KMS-11 (cell line): ENCODE measurements around the gene RANBP17.

Source experiments
- H2AFZ ChIP-seq: fragments of 200-600 bp; sonication (generic); 2 replicates; pipeline ENCODE4 v1.6.1; 2016; ENCODE audit warnings: antibody characterized with exemption, mixed run types, low read depth
- H3K27ac ChIP-seq: fragments of 200-600 bp; sonication (generic); 2 replicates; pipeline ENCODE4 v1.6.1; 2016; ENCODE audit warnings: mild to moderate bottlenecking, mixed run types
- H3K27me3 ChIP-seq: fragments of 200-600 bp; sonication (generic); 2 replicates; pipeline ENCODE4 v1.6.1; 2017; ENCODE audit warnings: mild to moderate bottlenecking, low read depth, mixed run types, moderate library complexity; ENCODE audit not compliant: insufficient read depth
- H3K36me3 ChIP-seq: fragments of 200-600 bp; sonication (generic); 2 replicates; pipeline ENCODE4 v1.6.1; 2017; ENCODE audit warnings: mild to moderate bottlenecking, mixed run types; ENCODE audit not compliant: insufficient read depth
- H3K4me1 ChIP-seq: fragments of 200-600 bp; sonication (generic); 2 replicates; pipeline ENCODE4 v1.6.1; 2016; ENCODE audit warnings: mild to moderate bottlenecking, low read depth, mixed run types; ENCODE audit not compliant: poor library complexity, severe bottlenecking
- H3K4me2 ChIP-seq: fragments of 200-600 bp; sonication (generic); 2 replicates; pipeline ENCODE4 v1.7.0; 2016; ENCODE audit warnings: mild to moderate bottlenecking, mixed run types
- H3K4me3 ChIP-seq: fragments of 200-600 bp; sonication (generic); IDR thresholded peaks from 2 replicates; pipeline ENCODE4 v1.6.1; 2017; ENCODE audit warnings: low read depth, low read length, mixed read lengths; ENCODE audit not compliant: insufficient read depth
- H3K79me2 ChIP-seq: fragments of 200-600 bp; sonication (generic); 2 replicates; pipeline ENCODE4 v1.6.1; 2016; ENCODE audit warnings: low read depth, mixed run types; ENCODE audit not compliant: insufficient read depth
- H3K9ac ChIP-seq: fragments of 200-600 bp; sonication (generic); 2 replicates; pipeline ENCODE4 v1.6.1; 2016; ENCODE audit warnings: mild to moderate bottlenecking, mixed run types
- H4K20me1 ChIP-seq: fragments of 200-600 bp; sonication (generic); 2 replicates; pipeline ENCODE4 v1.6.1; 2016; ENCODE audit warnings: mild to moderate bottlenecking, mixed run types; ENCODE audit not compliant: insufficient read depth
- TF ChIP-seq, protein P1 (sequence below): fragments of 200-600 bp; sonication (generic); conservative IDR thresholded peaks from 2 replicates; pipeline ENCODE4 v1.6.1; 2017; ENCODE audit warnings: low read depth, mild to moderate bottlenecking, antibody characterized with exemption, low read length, moderate library complexity, mixed read lengths

RANBP17 gene

GRCh38 chr5:170937072-170937471 is 75.3 kb downstream of the RANBP17 start:
- no peak overlapping the region for H3K4me3 ChIP-seq
- no peaks in the 10 kb centered on the region for H3K4me1 ChIP-seq
- H3K4me2 ChIP-seq, result no peak overlapping the region
- H3K27me3 ChIP-seq, result no peaks in the 10 kb centered on the region
- H2AFZ ChIP-seq, result no peak overlapping the region
- H3K79me2 ChIP-seq, result no peaks in the 10 kb centered on the region
- H3K27ac ChIP-seq, result no peak overlapping the region
- H4K20me1 ChIP-seq, result no peaks in the 10 kb centered on the region
- TF ChIP-seq, protein P1, sequence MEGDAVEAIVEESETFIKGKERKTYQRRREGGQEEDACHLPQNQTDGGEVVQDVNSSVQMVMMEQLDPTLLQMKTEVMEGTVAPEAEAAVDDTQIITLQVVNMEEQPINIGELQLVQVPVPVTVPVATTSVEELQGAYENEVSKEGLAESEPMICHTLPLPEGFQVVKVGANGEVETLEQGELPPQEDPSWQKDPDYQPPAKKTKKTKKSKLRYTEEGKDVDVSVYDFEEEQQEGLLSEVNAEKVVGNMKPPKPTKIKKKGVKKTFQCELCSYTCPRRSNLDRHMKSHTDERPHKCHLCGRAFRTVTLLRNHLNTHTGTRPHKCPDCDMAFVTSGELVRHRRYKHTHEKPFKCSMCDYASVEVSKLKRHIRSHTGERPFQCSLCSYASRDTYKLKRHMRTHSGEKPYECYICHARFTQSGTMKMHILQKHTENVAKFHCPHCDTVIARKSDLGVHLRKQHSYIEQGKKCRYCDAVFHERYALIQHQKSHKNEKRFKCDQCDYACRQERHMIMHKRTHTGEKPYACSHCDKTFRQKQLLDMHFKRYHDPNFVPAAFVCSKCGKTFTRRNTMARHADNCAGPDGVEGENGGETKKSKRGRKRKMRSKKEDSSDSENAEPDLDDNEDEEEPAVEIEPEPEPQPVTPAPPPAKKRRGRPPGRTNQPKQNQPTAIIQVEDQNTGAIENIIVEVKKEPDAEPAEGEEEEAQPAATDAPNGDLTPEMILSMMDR, result no peak
- no peaks in the 10 kb centered on the region for H3K36me3 ChIP-seq
- no peak overlapping the region for H3K9ac ChIP-seq

- H3K79me2 ChIP-seq, result no peaks in the 10 kb centered on the region
- H3K36me3 ChIP-seq, result no peaks in the 10 kb centered on the region
- H3K9ac ChIP-seq, result no peak overlapping the region
- H2AFZ ChIP-seq, result no peak overlapping the region
- H4K20me1 ChIP-seq, result no peaks in the 10 kb centered on the region
- TF ChIP-seq, protein P1, result no peak
- no peak overlapping the region for H3K4me2 ChIP-seq
- no peak overlapping the region for H3K4me3 ChIP-seq
- H3K27ac ChIP-seq, result no peak overlapping the region
- H3K27me3 ChIP-seq, result no peaks in the 10 kb centered on the region
- H3K4me1 ChIP-seq, result no peaks in the 10 kb centered on the region
These were observed 76.1 kb downstream of the RANBP17 start for GRCh38 chr5:170937914-170938313.

DNA sequence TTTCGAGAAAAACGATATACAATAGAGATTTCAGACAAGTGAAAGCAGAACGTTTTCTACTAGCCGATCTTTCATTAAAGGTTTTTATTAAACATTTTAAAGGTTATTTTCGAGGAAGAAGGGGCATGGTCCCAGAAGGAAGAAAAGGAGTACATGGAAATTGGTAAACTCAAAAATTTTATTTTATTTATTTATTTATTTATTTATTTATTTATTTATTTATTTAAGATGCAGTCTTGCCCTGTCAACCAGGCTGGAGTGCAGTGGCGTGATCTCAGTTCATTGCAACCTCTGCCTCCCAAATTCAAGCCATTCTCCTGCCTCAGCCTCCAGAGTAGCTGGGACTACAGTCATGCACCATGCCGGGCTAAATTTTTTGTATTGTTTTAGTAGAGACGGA is 77.4 kb downstream of the RANBP17 start:
- TF ChIP-seq, protein P1, result no peak
- H2AFZ ChIP-seq, result no peak overlapping the region
- no peaks in the 10 kb centered on the region for H3K79me2 ChIP-seq
- no peak overlapping the region for H3K4me3 ChIP-seq
- H3K36me3 ChIP-seq, result no peaks in the 10 kb centered on the region
- no peak overlapping the region for H3K9ac ChIP-seq
- H3K4me2 ChIP-seq, result no peak overlapping the region
- no peaks in the 10 kb centered on the region for H4K20me1 ChIP-seq
- H3K27me3 ChIP-seq, result no peaks in the 10 kb centered on the region
- no peaks in the 10 kb centered on the region for H3K4me1 ChIP-seq
- H3K27ac ChIP-seq, result no peak overlapping the region

GRCh38 chr5:170941788-170942187 is 80.0 kb downstream of the RANBP17 start:
- no peaks in the 10 kb centered on the region for H4K20me1 ChIP-seq
- no peak overlapping the region for H3K9ac ChIP-seq
- H3K27ac ChIP-seq, result no peak overlapping the region
- H2AFZ ChIP-seq, result no peak overlapping the region
- H3K27me3 ChIP-seq, result no peaks in the 10 kb centered on the region
- H3K36me3 ChIP-seq, result no peaks in the 10 kb centered on the region
- TF ChIP-seq, protein P1, result no peak
- H3K4me3 ChIP-seq, result no peak overlapping the region
- no peaks in the 10 kb centered on the region for H3K4me1 ChIP-seq
- H3K4me2 ChIP-seq, result no peak overlapping the region
- H3K79me2 ChIP-seq, result no peaks in the 10 kb centered on the region
